LNCaP clone FGC (cell line): ENCODE measurements around the gene VAC14.
A peak's percentile ranks its signal among the peaks of the same experiment; 100 is the strongest.

Source experiments
- DNase-seq: peaks from one replicate; pipeline ENCODE4 v3.0.0-alpha.2; 2011; ENCODE audit warnings: low read depth
- H3K4me3 ChIP-seq: 2 replicates; pipeline ENCODE4 v1.5.1; 2011; ENCODE audit warnings: mild to moderate bottlenecking, low read depth, low read length, control low read depth
- TF ChIP-seq, protein P1 (sequence below): IDR thresholded peaks from 2 replicates; pipeline ENCODE4 v1.5.1; 2012; ENCODE audit warnings: mild to moderate bottlenecking; ENCODE audit not compliant: control insufficient read depth, insufficient read depth; ENCODE audit errors: extremely low read depth

Gene VAC14

DNA sequence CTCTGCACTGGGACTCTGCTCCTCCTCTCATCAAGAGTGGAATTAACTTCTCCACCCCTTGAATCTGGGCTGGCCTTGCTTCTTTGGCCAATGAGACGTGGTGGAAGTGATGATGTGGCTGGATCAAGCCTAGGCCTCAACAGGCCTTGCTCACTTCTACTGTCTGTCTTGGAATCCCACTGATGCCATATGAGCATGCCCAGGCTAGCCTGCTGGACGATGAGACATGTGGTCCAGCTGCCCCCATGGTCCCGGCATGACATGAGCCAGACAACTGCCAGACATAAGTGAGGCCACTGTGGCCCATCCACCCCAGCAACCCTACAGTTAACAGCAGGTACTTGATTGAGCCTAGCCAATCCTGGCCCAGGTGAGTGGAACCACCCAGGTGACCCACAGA lies 18.7 kb downstream of the VAC14 start:
- H3K4me3 ChIP-seq = no peak overlapping the region
- DNase-seq = no peak
- TF ChIP-seq, protein P1, sequence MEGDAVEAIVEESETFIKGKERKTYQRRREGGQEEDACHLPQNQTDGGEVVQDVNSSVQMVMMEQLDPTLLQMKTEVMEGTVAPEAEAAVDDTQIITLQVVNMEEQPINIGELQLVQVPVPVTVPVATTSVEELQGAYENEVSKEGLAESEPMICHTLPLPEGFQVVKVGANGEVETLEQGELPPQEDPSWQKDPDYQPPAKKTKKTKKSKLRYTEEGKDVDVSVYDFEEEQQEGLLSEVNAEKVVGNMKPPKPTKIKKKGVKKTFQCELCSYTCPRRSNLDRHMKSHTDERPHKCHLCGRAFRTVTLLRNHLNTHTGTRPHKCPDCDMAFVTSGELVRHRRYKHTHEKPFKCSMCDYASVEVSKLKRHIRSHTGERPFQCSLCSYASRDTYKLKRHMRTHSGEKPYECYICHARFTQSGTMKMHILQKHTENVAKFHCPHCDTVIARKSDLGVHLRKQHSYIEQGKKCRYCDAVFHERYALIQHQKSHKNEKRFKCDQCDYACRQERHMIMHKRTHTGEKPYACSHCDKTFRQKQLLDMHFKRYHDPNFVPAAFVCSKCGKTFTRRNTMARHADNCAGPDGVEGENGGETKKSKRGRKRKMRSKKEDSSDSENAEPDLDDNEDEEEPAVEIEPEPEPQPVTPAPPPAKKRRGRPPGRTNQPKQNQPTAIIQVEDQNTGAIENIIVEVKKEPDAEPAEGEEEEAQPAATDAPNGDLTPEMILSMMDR = no peak

DNA sequence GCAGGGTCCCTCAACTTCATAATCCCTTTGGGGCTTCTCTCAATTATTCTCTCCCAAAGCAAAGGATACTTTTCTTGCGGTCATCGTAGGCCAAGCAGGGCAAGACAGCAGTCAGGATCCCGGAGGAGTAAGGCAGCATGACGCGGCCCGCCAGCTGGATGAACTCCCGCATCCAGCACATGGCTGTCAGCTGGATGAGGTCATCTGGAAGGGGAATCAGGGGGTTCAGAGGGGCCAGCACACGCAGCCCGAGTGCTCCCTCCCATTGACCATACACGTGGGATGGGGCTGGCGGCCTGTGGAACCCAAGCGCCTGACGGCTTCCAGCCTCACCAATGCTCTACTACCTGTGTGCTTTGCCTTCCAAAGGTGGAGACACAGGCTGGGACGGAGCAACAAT lies 19.2 kb downstream of the VAC14 start:
- DNase-seq = no peak
- H3K4me3 ChIP-seq = no peak overlapping the region
- TF ChIP-seq, protein P1 = no peak

DNA sequence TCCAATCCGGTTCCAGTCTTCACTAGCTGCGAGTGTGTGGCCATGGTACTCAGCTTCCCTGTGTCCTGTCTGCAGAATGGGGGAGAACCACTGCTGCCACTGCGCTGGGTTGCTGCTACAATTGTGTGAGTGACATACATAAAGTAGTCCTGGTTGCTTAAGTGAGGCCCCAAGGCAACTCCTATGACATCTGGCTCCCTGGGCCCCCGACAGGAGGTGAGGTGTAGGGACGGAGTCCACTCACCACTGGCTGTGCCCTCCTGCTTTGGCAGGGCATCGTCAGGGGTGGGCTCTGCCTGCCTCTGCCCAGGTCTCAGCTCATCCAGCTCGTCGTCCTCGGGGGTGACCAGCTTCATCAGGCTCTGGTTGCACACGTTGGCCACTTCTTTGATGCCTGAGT lies 20.4 kb downstream of the VAC14 start:
- no peak overlapping the region for H3K4me3 ChIP-seq
- TF ChIP-seq, protein P1 = no peak
- no peak for DNase-seq

DNA sequence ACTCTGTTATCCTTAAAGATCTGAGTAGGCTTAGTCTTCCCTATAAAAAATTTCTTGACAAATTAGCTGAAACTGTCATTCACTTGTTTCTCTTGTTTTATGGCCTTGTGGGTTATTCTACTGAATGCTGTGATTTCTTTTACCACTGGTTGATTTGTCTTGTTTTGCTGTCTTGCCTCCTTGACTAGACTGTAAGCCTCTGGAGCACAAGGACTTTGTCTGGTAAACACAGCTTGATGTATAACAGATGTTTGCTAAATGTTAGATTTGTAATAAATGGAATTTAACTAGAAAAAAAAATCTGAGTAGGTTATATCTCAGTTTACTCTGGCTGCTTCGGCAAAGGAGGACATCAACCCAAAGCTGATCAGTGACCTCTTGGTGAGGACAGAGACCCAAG lies 21.6 kb downstream of the VAC14 start:
- H3K4me3 ChIP-seq = no peak overlapping the region
- TF ChIP-seq, protein P1 = no peak
- DNase-seq = no peak

DNA sequence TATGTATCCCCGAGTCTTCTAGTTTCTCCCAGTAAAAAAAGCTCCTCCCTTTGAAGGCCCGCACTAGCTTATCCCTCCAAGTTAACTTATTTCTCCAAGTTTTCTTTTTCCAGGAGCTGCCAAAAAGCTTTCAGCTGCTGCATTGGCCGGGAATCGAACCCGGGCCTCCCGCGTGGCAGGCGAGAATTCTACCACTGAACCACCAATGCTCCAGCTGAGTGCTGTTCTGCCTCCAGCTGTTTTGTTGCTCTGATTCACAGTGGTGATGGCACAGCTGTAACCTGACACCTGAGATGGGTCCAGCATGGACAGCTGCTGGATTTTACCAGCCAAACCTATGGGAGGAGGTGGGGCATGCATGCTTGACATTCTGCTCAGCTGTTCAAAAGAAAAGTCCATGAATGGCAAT lies 22.1 kb downstream of the VAC14 start:
- no peak overlapping the region for H3K4me3 ChIP-seq
- TF ChIP-seq, protein P1 = no peak
- DNase-seq = peak; percentile 83

DNA sequence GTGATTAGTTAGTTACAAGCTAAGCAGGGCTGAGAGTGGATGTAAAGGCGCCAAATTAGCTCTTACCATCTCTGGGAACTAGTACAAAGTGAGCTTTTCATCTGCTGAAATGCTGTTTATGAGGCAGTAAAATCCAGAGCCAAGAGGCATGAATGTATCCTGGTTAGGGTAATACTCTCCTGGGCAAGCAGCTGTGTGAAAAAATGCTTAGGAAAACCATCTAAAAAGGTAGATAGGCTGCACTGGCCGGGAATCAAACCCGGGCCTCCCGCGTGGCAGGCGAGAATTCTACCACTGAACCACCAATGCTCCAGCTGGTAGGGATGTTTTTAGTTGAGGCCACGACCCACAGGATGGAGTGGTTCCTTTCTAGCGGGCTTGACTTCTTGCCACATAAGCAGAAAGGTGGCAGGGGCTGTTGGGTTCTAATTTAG lies 23.0 kb downstream of the VAC14 start:
- H3K4me3 ChIP-seq = peak overlapping the region; percentile 39; the same call in 1 of the 2 replicates
- TF ChIP-seq, protein P1 = no peak
- DNase-seq = peak; percentile 97

DNA sequence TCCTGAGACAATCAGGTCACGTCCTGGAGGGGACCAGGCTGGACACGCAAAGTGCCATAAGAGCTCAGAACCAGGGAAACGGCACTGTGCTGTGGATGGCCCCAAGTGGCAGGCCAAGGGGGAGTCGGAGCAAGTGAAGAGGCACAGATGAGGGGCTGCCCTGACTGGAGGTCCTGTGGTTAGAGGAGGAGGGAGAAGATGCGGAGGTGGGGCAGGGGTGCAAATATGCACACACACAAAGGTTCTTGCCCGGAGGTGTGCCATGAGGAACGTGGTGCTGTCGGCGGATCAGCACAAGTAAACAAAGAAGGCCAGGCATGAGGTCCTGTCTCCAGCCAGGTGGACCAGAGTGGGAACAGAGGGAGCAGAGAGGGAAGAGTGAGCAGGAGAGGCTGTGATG lies 23.5 kb downstream of the VAC14 start:
- TF ChIP-seq, protein P1 = no peak
- DNase-seq = no peak
- peak overlapping the region; percentile 39 for H3K4me3 ChIP-seq
